Astrocyte (in vitro differentiated cells and primary cell): Measurements from ENCODE around the gene GPC5. TPM values are rescaled to one million over a fixed set of nuclear protein-coding genes. Genes with fewer than 3 reads are reported as not detected.

Source experiments
- DNase-seq: peaks from one replicate; pipeline ENCODE4 v3.0.0-alpha.2; 2010; ENCODE audit warnings: low read depth
- FAIRE-seq: peaks from 2 replicates; lab custom pipeline; 2011; peaks lifted over from hg19 to GRCh38; lab: Jason Lieb, UNC
- H2AFZ ChIP-seq: 2 replicates; pipeline ENCODE4 v1.6.0; 2012; ENCODE audit warnings: low read depth, low read length, inconsistent platforms
- H3K27ac ChIP-seq: 2 replicates; pipeline ENCODE4 v1.5.1; 2011; ENCODE audit warnings: low read depth, low read length, inconsistent platforms
- H3K27me3 ChIP-seq: 2 replicates; pipeline ENCODE4 v1.6.0; 2011; ENCODE audit warnings: low read length, inconsistent platforms; ENCODE audit not compliant: insufficient read depth
- H3K36me3 ChIP-seq: 2 replicates; pipeline ENCODE4 v1.5.1; 2011; ENCODE audit warnings: low read length, inconsistent platforms; ENCODE audit not compliant: insufficient read depth
- H3K4me1 ChIP-seq: 2 replicates; pipeline ENCODE4 v1.5.1; 2011; ENCODE audit warnings: low read length, inconsistent platforms; ENCODE audit not compliant: insufficient read depth
- H3K4me2 ChIP-seq: 2 replicates; pipeline ENCODE4 v1.6.0; 2012; ENCODE audit warnings: low read length, inconsistent platforms
- H3K4me3 ChIP-seq: 2 replicates; pipeline ENCODE4 v1.5.1; 2011; ENCODE audit warnings: low read depth, mild to moderate bottlenecking, low read length, inconsistent platforms; ENCODE audit not compliant: insufficient read depth
- H3K79me2 ChIP-seq: 2 replicates; pipeline ENCODE4 v1.6.0; 2012; ENCODE audit warnings: mild to moderate bottlenecking, low read length, inconsistent platforms; ENCODE audit not compliant: insufficient read depth
- H3K9ac ChIP-seq: 2 replicates; pipeline ENCODE4 v1.6.0; 2012; ENCODE audit warnings: mild to moderate bottlenecking, low read length, inconsistent platforms
- H3K9me3 ChIP-seq: 2 replicates; pipeline ENCODE4 v1.5.1; 2012; ENCODE audit warnings: low read depth, mild to moderate bottlenecking, low read length, inconsistent platforms; ENCODE audit not compliant: insufficient read depth
- H4K20me1 ChIP-seq: 2 replicates; pipeline ENCODE4 v1.6.0; 2012; ENCODE audit warnings: low read length, inconsistent platforms; ENCODE audit not compliant: insufficient read depth
- H3K27ac Mint-ChIP-seq: one replicate; pipeline ENCODE4 v1.8.0; 2021; ENCODE audit warnings: mild to moderate bottlenecking, mixed read lengths; ENCODE audit not compliant: unreplicated experiment
- H3K27me3 Mint-ChIP-seq: one replicate; pipeline ENCODE4 v1.8.0; 2021; ENCODE audit warnings: low read depth, mixed read lengths; ENCODE audit not compliant: unreplicated experiment
- H3K36me3 Mint-ChIP-seq: one replicate; pipeline ENCODE4 v1.8.0; 2021; ENCODE audit warnings: low read depth, mixed read lengths; ENCODE audit not compliant: unreplicated experiment
- H3K4me1 Mint-ChIP-seq: one replicate; pipeline ENCODE4 v1.8.0; 2021; ENCODE audit warnings: low read depth, mixed read lengths; ENCODE audit not compliant: unreplicated experiment
- H3K4me3 Mint-ChIP-seq: one replicate; pipeline ENCODE4 v1.8.0; 2021; ENCODE audit warnings: mild to moderate bottlenecking, moderate library complexity, mixed read lengths; ENCODE audit not compliant: unreplicated experiment
- H3K9me3 Mint-ChIP-seq: one replicate; pipeline ENCODE4 v1.8.0; 2021; ENCODE audit warnings: mild to moderate bottlenecking, mixed read lengths; ENCODE audit not compliant: unreplicated experiment
- CTCF ChIP-seq: IDR thresholded peaks from 2 replicates; pipeline ENCODE4 v1.5.1; 2011; ENCODE audit warnings: low read depth, mild to moderate bottlenecking, inconsistent platforms, low read length, moderate library complexity; ENCODE audit not compliant: insufficient read depth
- EZH2 ChIP-seq: IDR thresholded peaks from 2 replicates; pipeline ENCODE4 v1.6.1; 2012; ENCODE audit warnings: mild to moderate bottlenecking, low read length, inconsistent platforms; ENCODE audit not compliant: insufficient read depth
- total RNA-seq: library from RNA; stranded (reverse); gene quantifications from 2 replicates; pipeline ENCODE4 v1.2.1, GENCODE V29; 2021

Gene GPC5
- total RNA-seq, 1 donor from 2014 or later = 1.1 TPM

GRCh38 chr13:92716749-92717148 lies 1318.3 kb downstream of the GPC5 start:
- Histone ChIP-seq H3K9me3 (no peaks in the 10 kb centered on the region), H3K4me2 (no peak overlapping the region), H3K36me3 (no peaks in the 10 kb centered on the region), H3K4me3 (no peak overlapping the region), H3K27ac (no peak overlapping the region), H2AFZ (no peak overlapping the region), H3K4me1 (no peaks in the 10 kb centered on the region), H4K20me1 (no peaks in the 10 kb centered on the region), H3K79me2 (no peaks in the 10 kb centered on the region), H3K27me3 (no peaks in the 10 kb centered on the region), H3K9ac (no peak overlapping the region)
- H3K4me1 Mint-ChIP-seq = no peaks in the 10 kb centered on the region
- peak; percentile 32 for TF ChIP-seq CTCF
- no peak for TF ChIP-seq EZH2
- FAIRE-seq (no peak), DNase-seq (peak; percentile 9)
- no peak overlapping the region for H3K27ac Mint-ChIP-seq
- H3K9me3 Mint-ChIP-seq = no peaks in the 10 kb centered on the region
- H3K27me3 Mint-ChIP-seq = no peaks in the 10 kb centered on the region
- no peak overlapping the region for H3K4me3 Mint-ChIP-seq
- no peaks in the 10 kb centered on the region for H3K36me3 Mint-ChIP-seq

- Mint-ChIP-seq H3K27ac (no peak overlapping the region), H3K9me3 (no peaks in the 10 kb centered on the region), H3K4me3 (no peak overlapping the region), H3K27me3 (no peaks in the 10 kb centered on the region), H3K4me1 (no peaks in the 10 kb centered on the region), H3K36me3 (no peaks in the 10 kb centered on the region)
- TF ChIP-seq CTCF (no peak), EZH2 (no peak)
- H3K36me3 ChIP-seq = no peaks in the 10 kb centered on the region
- H3K27me3 ChIP-seq = no peaks in the 10 kb centered on the region
- H3K9ac ChIP-seq = no peak overlapping the region
- no peaks in the 10 kb centered on the region for H4K20me1 ChIP-seq
- DNase-seq (no peak), FAIRE-seq (no peak)
- no peaks in the 10 kb centered on the region for H3K4me1 ChIP-seq
- H3K9me3 ChIP-seq = no peaks in the 10 kb centered on the region
- H3K27ac ChIP-seq = no peak overlapping the region
- H3K4me3 ChIP-seq = no peak overlapping the region
- H3K4me2 ChIP-seq = no peak overlapping the region
- H3K79me2 ChIP-seq = no peaks in the 10 kb centered on the region
- no peak overlapping the region for H2AFZ ChIP-seq
Measured at GRCh38 chr13:92717857-92718256, 1319.4 kb downstream of the GPC5 start.

GRCh38 chr13:92719868-92720267 lies 1321.4 kb downstream of the GPC5 start:
- Histone ChIP-seq H3K4me1 (no peaks in the 10 kb centered on the region), H3K27ac (no peak overlapping the region), H3K4me3 (no peak overlapping the region), H3K79me2 (no peaks in the 10 kb centered on the region), H4K20me1 (no peaks in the 10 kb centered on the region), H3K9me3 (no peaks in the 10 kb centered on the region), H3K36me3 (no peaks in the 10 kb centered on the region), H3K4me2 (no peak overlapping the region), H2AFZ (no peak overlapping the region), H3K27me3 (no peaks in the 10 kb centered on the region), H3K9ac (no peak overlapping the region)
- no peak overlapping the region for H3K4me3 Mint-ChIP-seq
- H3K27ac Mint-ChIP-seq = no peak overlapping the region
- DNase-seq = no peak
- TF ChIP-seq EZH2 (no peak), CTCF (no peak)
- no peaks in the 10 kb centered on the region for H3K4me1 Mint-ChIP-seq
- no peaks in the 10 kb centered on the region for H3K36me3 Mint-ChIP-seq
- H3K27me3 Mint-ChIP-seq = no peaks in the 10 kb centered on the region
- H3K9me3 Mint-ChIP-seq = no peaks in the 10 kb centered on the region
- no peak for FAIRE-seq
